Hepatocyte (in vitro differentiated cells): ENCODE results near the gene KRR1.

ENCODE experiments used
- CTCF ChIP-seq: fragments of 200-600 bp; sonication (generic); IDR thresholded peaks from 2 replicates; pipeline ENCODE4 v1.5.1; 2016; ENCODE audit warnings: antibody characterized with exemption, mild to moderate bottlenecking; ENCODE audit not compliant: poor library complexity
- EZH2 ChIP-seq: fragments of 200-600 bp; sonication (generic); IDR thresholded peaks from 2 replicates; pipeline ENCODE4 v1.6.1; 2016; ENCODE audit warnings: antibody characterized with exemption, mild to moderate bottlenecking, borderline replicate concordance
- EZH2phosphoT487 ChIP-seq: fragments of 200-600 bp; sonication (generic); IDR thresholded peaks from one replicate; pipeline ENCODE4 v1.6.1; 2018; ENCODE audit warnings: antibody characterized with exemption, mild to moderate bottlenecking, low read depth, moderate library complexity; ENCODE audit not compliant: unreplicated experiment, severe bottlenecking

- TF ChIP-seq CTCF, result no peak
- no peak for TF ChIP-seq EZH2
- no peak for TF ChIP-seq EZH2phosphoT487
Measured at GRCh38 chr12:75447691-75448393, 63.6 kb downstream of the KRR1 start.
